Left cardiac atrium (tissue), 4 donors: Measurements from ENCODE around the gene TMEM191C. TPM values are rescaled to one million over a fixed set of nuclear protein-coding genes. Genes with fewer than 3 reads are reported as not detected.
"Not testable (repeated sequence)": the region's sequence is repeated elsewhere in the genome, so short reads cannot be mapped to it uniquely, and the experiment has no call there.

Source experiments
- ATAC-seq, 2 donors: fragments of 200-7000 bp; cut with Tn5 transposase; one replicate each; pipeline ENCODE4 v1.9.1; 2020; ENCODE audit warnings: mild to moderate bottlenecking in 2 of 2, moderate library complexity in 2 of 2
- DNase-seq: peaks from one replicate; pipeline ENCODE4 v3.0.0-alpha.2; 2020
- intact Hi-C, 2 donors: fragments of 100-400 bp; cut with DNase I; formaldehyde crosslinking; loops; one replicate each; pipeline versions ENCODE4 v1.14.1 to v1.15.1; 2022 to 2023
- total RNA-seq, 2 donors: library from RNA; stranded (reverse); fragmentation: NEBNext Ultra II Directional; extraction: Animal tissue kit (Norgen Biotek cat#: 25700); gene quantifications; one replicate each; pipeline ENCODE4 v1.2.1, GENCODE V29; 2021
- donor health status: DM: no; HTN: yes; CAD: no.
- donor health status: DM: no; HTN: yes; CAD: no; lungs with severe emphysema.
- donor health status: DM: yes; HTN: yes; CAD: no.
- donor health status: Dilated cardiomyopathy.

TMEM191C gene
- total RNA-seq, 2 donors from 2014 or later = 0.31 to 0.82 TPM

DNA sequence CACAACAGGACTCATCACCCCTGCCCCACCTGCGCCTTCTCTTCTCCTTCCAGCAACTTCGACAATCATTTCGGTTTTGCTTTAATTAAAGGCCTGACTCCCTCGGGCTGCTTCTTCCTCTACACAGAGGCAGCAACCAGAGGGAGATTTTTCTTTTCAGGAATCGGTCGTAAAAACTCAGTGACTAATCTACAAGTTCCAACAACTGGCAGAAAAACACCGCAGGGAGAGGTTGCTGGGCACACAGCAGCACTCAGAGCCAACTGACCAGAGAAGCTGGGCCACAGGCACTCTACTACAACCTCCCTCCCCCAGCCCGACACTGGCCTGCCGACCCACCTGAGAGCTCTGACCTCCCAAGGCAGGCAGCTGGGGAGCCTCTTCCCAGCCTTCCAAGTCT lies 48.0 kb downstream of the TMEM191C start:
- intact Hi-C loops, DNase-seq, ATAC-seq: not testable (repeated sequence)

DNA sequence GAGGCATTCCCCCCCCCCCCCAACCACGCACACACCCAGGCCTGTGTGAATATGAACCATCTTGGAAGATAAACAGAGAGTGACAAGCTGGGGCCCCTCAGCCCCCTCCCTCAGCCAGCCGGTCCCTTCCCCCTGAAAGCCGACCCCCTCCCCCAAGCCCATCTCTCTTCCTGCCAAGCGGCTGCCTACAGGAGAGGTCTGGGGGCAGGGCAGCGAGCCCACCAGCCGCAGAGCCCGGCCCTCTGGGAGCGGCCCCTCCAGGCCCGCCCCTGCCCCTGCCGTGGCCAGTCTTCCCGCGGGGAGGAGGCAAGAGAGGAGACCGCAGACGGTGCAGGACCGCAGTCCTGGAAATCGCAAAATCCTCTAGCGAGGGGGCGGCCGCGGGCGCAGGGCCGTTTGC lies 49.3 kb downstream of the TMEM191C start:
- intact Hi-C loops, ATAC-seq, DNase-seq: not testable (repeated sequence)

DNA sequence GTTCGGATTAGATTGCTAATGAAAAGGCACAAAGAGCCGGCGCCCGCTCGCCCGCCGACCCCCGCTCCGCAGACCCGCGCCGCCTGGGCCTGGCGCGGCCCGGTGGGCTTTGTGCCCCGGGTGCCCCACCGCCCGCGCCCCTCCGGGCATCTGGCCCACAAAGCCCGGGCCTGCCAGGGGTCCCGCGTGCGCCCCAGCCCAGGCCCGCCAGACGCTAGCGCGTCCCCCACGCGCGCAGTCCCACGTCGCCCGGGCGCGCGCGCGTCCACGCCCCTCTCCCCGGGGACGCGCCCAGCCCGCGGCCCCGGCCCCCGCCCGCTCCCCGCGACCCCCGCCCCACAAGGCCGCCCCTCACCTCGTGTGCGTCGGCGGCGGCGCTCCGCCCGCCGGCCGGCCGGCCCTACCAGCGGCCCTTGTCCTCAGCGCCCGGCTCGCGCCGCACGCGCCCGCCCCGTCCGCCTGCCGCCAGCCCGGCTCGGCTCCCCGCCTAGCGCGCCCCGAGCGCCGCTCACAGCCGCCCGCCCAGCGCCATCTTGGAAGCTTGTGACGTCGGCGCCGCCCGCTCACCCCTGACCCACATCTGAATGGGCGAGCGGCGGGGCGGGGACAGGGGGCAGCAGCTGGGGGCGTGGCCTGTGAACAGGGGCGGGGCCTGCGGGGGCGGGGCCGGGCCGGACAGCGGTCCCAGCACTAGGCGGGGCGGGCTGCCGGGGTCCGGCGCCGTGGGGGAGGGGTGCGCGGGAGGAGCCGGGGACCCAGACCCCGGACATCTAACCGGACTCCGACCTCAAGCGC lies 50.0 kb downstream of the TMEM191C start:
- intact Hi-C loops, DNase-seq: not testable (repeated sequence)
- ATAC-seq = peak; percentile 90 to 91

Other genes starting within 250 kb of the TMEM191C start
- gene RIMBP3B, start 83.6 kb upstream of the TMEM191C start, total RNA-seq = under 1 TPM in 1 of 2 donors, not detected in 1; 0.06 TPM
- 1 to 10 TPM; 1.6 to 2.8 TPM for gene HIC2, start 50.0 kb upstream of the TMEM191C start, total RNA-seq
- gene RIMBP3C, start 84.1 kb downstream of the TMEM191C start, total RNA-seq = under 1 TPM; 0.05 to 0.21 TPM
- gene UBE2L3, start 100.3 kb downstream of the TMEM191C start, total RNA-seq = 10 to 100 TPM; 40.1 to 42.3 TPM
- gene YDJC, start 162.6 kb downstream of the TMEM191C start, total RNA-seq = 1 to 10 TPM; 5.7 to 6.4 TPM
- under 1 TPM; 0.18 to 0.44 TPM for gene CCDC116, start 165.4 kb downstream of the TMEM191C start, total RNA-seq
- gene SDF2L1, start 174.9 kb downstream of the TMEM191C start, total RNA-seq = 10 to 100 TPM; 38.7 to 44.3 TPM
- 10 to 100 TPM; 21.0 to 23.2 TPM for gene PPIL2, start 198.6 kb downstream of the TMEM191C start, total RNA-seq